ENCODE measurements around the gene SERPINB2.

Gene SERPINB2, protein sequence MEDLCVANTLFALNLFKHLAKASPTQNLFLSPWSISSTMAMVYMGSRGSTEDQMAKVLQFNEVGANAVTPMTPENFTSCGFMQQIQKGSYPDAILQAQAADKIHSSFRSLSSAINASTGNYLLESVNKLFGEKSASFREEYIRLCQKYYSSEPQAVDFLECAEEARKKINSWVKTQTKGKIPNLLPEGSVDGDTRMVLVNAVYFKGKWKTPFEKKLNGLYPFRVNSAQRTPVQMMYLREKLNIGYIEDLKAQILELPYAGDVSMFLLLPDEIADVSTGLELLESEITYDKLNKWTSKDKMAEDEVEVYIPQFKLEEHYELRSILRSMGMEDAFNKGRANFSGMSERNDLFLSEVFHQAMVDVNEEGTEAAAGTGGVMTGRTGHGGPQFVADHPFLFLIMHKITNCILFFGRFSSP

DNA sequence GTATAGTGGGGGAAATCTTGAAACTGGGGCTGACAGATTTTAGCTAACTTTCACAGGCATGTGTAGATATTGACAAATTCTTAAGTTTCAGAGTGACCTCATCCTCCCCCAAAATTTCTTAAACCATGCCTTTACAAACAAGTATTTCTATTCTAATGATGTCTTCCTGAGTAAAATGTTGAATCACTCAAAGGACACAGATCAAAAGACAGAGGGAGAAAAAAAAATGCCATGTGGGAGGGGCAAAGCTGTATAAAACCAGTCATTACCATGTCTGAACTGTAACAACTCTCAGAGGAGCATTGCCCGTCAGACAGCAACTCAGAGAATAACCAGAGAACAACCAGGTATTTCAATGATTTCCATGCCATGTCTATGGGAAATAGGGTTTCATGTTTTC, at the start of gene SERPINB2:
Gene SERPINB2 (plus strand): TSS at position 282 of the 400 bp plus-strand sequence. CDS start 3,740 bp downstream, outside the sequence.
- no peak for DNase-seq (ENCODE audit: low read depth)

DNA sequence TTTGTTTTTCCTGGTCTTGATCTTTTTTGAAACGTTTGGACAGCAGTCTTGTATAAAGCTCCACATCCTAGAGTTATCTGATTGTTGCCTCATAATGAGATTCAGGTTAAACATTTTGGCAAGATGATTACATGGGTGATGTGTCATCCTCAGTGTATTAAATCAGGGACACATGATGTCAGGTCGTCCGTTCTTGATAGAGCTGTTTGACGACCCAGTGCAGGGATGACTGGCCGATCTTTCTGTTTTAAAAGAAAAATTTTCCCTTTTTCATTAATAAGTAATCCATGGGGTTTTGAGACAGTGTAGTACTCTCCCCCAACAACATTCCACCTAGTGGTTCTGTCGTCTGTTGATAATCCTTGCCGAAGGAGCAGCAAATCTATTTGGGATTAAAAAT, 44.5 kb upstream of the SERPINB2 start:
- no peak for DNase-seq (ENCODE audit: low read depth)

DNA sequence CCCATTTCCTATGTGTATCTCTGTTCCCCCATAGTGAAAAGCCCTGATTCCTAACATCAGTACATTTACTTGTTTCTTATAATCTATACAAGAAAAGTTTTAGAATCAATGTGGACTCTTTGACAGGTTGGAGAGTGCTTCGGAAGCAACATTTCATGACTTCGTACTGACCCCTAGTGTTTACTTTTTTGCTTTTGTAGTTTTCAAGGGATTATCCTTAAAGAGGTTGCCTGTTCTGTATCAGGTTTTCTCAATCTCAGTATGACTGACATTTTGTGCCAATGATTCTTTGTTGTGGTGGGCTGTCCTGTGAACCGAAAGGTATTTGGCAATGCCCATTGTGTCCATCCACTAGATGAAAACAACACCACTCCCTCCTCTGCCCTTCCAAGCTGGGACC, 43.3 kb upstream of the SERPINB2 start:
- no peak for DNase-seq (ENCODE audit: low read depth)

DNA sequence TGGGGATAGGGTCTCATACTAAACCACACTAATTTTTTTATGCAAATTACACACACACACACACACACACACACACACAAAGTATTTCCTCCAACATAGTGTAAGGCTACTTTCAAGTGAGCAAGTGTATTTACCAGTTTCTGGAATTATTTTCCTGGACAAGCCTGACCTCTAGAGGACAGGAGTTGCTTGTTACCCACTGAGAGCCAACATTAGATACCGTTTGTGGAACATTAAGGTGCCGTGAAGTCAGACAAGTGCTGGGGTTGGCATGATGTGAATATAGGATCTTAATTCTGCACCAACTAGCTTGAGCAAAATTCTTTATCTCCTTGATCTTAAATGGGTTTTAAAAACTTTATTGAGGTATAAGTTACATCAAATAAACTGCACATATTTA, 39.3 kb upstream of the SERPINB2 start:
- DNase-seq (ENCODE audit: low read depth), result no peak

DNA sequence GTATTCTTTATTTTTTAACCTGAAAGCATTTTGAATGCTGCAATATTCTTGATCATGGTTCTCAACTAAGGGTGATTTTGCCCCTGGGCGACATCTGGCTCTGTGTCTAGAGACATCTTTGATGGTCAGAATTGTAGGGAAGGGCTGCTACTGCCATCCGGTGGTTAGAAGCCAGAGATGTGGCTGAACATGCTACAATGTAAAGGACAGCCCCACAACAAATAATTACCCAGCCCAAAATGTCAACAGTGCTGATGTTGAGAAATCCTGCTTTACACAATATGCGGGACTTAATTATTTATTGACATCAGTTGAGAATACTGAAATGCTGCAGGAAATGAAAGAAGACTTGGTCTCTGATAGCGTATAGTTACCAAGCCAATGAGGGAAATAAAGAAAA, 37.5 kb upstream of the SERPINB2 start:
- no peak for DNase-seq (ENCODE audit: low read depth)

DNA sequence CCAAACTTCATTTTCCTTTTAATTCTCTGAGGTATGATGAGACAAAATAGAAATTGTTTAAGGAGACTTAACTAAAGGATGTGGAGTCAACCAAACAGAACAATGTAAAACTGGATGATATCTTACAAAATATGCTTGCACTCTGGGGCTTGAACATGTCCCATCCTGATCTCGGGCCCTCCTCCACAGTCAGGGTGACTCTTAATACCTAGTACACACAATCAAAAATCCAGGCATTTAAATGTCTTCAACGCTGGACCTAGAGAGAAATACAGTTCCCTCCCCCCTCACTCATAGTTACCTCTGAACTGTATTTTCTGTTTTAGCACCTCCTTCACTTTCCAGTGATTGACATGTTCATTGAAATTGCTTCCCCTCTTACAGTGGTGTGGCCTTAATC, 36.9 kb upstream of the SERPINB2 start:
- DNase-seq (ENCODE audit: low read depth), result no peak

DNA sequence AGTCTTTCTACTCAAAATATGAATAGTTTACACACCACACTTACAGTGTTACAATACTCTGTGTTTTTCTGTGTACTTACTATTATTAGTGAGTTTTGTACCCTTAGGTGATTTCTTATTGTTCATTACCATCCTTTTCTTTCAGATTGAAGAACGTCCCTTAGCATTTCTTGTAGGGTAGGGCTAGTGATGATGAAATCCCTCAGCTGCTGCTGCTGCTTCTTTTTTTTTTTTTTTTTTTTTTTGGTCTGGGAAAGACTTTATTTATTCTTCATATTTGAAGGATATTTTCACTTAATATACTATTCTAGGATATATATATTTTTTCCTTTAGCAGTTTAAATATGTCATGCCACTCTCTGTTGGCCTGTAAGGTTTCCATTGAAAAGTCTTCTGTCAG, 29.0 kb upstream of the SERPINB2 start:
- DNase-seq (ENCODE audit: low read depth), result no peak

DNA sequence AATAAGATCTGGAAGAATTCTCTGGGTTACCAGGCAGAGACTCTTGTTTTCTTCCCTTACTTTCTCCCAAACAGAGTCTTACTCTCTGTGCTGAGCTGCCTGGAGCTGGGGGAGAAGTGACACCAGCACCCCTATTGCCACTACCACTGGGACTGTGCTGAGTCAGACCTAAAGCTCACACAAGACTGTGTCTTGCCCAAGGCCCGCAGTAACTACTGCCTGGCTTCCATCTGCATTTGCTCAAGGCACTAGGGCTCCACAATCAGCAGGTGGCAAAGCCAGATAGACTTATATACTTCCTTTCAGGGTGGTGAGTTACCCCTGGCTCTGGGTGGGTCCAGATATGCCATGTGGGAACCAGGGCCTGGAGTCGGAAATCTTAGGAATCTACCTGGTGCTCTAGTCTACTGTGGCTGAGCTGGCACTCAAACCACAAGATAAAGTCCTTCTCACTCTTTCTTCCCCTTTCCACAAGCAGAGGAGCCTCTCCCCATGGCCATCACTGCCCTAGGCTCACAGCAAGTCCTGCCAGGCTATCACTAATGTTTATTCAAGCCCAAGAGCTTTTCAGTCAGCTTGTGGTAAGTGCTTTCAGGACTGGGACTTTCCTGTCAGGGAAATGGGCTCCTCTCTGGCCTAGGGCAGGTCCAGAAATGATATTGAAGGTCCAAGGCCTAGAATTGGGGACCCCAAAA, 27.6 kb upstream of the SERPINB2 start:
- DNase-seq (ENCODE audit: low read depth), result no peak

DNA sequence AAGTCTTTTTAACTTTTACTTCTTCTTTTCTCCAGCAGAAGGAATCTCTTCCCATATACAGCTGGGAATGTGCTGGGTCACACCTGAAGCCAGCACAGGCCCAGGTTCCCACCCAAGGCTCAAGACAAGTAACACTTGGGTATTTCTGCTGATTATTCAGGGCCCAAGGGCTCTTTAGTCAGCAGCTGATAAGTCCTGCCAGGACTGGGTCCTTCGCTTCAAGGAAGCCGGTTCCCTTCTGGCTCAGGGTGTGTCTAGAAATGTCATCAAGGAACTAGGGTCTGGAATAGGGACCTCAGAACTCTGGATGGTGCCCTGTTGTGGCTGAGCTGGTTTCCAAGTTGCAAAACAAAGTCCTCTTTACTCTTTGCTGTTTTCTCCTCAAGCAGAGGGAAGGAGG, 27.0 kb upstream of the SERPINB2 start:
- DNase-seq (ENCODE audit: low read depth), result no peak

DNA sequence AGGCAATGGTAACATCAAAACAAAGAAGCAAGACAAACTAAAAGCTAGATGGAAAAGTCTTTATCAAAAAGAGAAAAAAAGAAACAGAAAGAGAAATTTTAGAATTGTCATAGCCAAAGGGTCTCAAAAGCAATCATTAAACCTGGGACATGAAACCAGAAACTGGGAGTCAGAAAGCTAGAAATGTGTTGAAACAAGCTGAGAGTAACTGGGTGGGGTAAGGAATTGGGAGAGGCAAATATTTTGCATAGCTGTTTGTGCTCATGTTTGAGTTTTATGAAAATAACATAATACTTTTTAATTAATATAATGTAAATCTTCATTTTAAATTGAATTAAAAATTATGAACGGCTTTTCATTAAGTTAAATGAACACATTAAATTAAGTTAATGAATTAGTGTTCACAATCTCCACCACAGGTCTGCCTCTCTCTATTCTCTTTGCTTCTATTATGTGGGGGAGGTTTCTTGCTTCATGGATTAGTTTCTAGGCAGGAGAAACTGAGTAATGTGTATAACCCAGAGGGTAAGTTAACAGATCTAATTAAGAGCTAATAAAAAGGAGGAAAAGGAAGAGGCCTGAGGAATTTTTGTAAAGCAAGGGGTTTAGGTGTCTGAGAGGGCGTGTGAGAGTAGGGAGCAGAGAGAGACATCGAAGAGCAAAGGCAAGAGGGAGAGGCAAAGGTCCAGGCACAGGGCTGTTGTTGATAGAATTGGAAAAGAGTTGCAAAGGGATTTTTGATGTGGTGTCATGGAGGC, 20.0 kb upstream of the SERPINB2 start:
- DNase-seq (ENCODE audit: low read depth), result no peak

DNA sequence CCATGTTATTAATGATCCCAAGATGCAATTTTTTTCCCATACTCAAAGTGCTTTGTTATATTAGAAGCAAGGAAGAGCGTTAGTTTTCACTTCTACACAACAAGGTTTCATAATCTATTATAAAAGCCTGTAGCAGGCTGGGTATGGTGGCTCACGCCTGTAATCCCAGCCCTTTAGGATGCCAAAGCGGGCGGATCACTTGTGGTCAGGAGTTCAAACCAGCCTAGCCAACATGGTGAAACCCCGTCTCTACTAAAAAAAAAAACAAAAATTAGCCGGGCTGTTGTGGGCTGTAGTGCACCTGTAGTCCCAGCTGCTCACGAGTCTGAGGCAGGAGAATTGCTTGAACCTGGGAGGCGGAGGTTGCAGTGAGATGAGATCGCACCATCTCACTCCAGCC, 19.0 kb upstream of the SERPINB2 start:
- no peak for DNase-seq (ENCODE audit: low read depth)

DNA sequence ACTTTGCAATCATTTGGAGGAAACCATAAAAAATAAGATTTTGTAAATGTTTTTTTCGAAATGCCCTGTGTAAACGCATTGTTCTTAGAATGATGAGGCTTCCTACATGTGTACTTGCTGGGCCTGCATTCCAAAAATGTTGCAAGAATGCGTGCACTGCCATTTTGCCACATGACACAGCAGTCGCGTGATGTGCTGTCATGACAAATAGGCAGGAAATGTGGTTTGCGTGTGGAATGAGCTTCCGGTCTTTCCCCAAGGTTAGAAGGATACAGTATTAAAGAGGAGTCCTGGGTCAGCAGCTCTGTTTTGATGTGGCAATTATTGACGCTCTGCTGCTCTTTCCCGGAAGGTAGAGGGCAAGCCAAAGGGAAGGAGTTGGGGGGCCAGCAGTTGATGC, 18.1 kb upstream of the SERPINB2 start:
- DNase-seq (ENCODE audit: low read depth), result no peak

DNA sequence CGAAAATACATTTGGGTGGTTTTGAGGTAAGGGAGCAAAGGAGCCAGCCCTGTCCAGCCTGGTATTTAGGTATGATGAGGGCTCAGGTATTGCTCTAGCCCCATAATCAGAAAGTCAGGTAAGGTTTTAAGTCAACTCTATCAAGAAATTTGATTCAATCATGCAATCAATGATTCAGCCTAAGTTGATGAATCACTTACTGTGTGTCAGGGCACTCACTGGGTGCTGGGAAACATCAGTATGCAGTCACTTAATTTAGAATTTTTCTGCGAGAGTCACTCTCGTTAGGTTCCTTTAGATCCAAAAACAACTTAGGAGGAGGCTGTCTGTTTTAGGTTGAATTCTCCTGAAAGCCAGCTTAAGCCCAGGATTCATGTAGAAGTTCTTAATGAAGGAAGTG, 17.7 kb upstream of the SERPINB2 start:
- DNase-seq (ENCODE audit: low read depth), result no peak

DNA sequence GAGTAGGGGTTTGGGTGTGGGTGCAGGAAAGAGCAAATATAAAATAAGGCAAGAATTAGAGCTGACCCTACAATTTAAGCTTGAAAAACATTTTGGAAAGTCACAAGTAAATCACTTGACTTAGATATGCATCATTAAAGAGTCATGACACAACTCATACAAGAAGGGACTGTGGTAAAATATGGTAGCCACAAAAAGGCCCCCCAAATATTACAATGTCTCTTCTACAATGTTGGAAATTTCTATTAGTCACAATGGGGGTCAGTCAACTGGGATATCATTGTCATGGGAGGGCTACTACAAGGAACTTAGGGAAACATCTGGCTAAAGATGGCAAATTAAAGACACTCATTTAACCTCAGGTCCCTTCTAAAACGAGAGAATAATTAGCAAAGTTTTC, 15.7 kb upstream of the SERPINB2 start:
- DNase-seq (ENCODE audit: low read depth), result no peak

DNA sequence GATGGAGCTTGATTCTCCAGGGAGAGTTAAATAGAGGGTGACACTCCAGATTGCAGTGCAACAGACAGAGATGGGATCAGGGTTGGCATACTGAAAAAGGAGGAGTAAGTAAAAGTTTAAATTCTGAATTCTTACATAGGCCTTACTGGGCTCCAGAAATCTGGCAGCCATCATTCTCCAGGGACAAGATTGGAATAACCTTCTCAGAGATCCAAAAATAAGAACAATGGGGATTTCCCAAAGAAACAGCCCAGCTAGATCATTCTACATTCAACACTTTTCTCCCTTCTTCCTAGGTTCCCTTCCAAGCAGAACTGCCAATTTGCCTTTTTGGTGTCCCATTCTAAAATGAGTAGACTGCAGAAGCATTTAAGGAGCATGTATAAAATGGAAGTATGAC, 14.9 kb upstream of the SERPINB2 start:
- no peak for DNase-seq (ENCODE audit: low read depth)

DNA sequence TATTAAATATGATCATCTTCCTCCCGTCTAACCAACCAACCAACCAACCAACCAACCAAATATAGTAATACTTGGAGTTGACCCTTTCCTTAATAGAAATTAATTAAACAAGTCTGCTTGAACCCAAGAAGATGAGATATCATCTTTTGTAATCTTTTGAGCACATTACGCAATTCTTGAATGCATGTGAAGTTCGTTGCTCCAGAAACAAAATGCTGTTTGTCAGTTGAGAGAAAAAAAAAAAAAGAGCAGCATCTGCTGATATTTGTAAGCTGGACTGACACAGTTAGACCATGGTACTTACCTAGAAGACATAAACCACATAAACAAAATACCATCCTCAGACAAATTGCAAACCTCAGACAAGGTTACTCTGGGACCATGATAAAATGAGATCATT, 9.2 kb upstream of the SERPINB2 start:
- DNase-seq (ENCODE audit: low read depth), result no peak

DNA sequence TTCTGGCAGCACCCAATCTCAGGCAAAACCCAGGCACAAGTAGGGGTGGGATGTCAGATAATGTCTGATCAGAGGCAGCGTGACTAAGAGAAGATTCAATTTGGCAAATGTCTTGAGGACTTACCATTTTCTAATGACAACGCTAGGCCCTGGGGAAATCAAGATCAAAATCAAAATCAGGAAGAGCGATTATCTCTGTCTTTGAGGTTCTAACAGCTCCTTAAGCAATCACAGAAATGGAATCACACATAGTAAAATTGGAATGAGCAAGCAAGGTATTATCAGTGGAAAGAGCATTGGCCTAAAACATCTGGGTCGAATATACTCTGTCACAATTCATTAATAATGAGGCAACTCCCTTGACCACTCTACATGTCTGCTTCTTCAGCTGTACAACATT, 8.6 kb upstream of the SERPINB2 start:
- DNase-seq (ENCODE audit: low read depth), result no peak

DNA sequence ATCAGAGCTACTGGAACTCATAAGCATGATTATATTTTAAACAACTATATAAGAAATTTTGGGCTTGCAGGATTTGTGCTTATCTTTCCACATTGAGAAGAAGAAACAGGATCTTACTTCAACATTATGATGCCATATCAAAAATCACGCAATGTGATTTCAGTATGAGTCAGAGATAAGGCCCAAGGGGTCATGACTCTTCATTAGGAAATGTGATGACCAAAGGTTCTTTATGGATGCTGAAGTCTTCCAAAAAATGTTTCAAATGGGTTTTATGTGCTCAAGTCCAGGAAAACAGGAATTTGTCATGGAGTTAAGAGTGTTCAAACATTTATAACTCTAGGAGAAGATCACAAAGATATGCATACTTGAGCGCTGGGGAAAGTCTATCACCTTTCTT, 7.8 kb upstream of the SERPINB2 start:
- DNase-seq (ENCODE audit: low read depth), result no peak

DNA sequence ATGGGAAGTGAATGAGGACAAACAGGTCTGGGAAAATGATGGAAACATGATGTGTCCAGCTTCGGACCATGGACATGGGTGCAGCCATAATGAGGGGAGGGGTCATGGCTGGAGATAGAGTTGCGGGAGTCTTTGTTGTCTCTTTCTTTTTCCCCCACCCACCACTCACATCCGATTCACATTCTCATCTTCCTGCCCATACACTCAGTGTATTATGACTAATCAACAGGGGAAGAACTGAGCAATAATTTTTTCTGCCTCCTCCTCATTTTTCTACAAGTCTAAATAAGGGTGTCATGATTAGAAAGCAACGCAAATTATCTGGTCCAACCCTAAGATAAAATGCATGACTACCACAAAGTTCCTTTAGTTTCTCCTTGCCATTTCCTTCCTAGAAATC, 5.7 kb upstream of the SERPINB2 start:
- no peak for DNase-seq (ENCODE audit: low read depth)

DNA sequence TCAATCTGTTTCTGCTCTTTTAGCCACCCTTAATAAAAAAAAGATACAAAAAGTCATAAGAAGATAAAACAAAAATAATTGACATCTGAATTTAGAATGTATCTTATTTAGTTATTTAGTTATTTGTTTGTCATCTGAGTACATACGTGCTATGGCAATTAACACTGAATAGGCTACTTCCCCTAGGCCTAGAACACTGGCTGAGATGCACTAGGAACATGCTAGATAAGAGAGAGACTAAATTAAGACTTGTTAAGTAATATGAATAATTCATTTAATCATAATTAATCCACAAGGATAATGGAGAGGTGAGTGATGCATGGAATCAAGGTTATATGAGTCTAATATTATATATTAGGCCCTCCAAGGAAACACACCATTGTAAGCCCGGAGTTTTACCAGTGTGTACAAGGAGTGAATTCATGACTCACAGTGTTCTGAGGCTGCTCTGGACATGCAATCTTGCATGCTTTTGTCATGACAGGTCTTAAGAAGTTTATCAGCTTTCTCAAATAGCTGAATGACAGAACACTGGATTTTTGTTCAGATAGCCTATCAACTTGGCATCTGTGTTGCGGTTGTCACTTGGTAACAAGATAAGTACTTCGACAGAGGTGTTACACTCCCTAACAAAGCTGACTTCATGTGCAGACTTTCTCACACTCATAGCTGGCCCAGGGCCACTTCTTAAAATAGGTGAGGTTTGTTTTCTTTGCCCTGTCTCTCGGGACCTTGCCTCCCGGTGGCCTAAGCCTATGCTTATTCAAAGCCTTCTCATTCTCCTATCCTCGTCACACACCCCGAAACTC, 5.0 kb upstream of the SERPINB2 start:
- DNase-seq (ENCODE audit: low read depth), result no peak

DNA sequence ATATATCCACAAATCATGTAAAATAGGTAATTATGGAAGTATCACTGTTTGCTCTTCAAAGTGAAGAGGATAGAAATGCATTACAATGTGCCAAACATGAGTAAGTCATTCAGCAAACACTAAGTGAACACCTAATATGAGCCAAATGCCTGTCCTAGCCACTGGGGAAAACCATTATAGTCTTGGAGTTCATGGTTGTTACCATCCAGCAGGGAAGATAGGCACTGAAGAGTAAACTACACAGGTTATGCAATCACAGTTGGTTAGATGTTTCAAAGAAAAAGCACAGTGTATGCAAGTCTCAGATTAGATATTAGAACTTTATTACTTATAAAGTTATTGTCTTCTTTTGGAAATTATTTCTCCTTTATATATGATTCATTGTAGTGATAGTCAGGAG, 3.9 kb upstream of the SERPINB2 start:
- DNase-seq (ENCODE audit: low read depth), result no peak
